Measurements from ENCODE around the gene ALDH18A1. TPM values are rescaled to one million over a fixed set of nuclear protein-coding genes. Genes with fewer than 3 reads are reported as not detected.

Gene ALDH18A1
- total RNA-seq, 1 donor from 2014 or later, result 172 TPM

DNA sequence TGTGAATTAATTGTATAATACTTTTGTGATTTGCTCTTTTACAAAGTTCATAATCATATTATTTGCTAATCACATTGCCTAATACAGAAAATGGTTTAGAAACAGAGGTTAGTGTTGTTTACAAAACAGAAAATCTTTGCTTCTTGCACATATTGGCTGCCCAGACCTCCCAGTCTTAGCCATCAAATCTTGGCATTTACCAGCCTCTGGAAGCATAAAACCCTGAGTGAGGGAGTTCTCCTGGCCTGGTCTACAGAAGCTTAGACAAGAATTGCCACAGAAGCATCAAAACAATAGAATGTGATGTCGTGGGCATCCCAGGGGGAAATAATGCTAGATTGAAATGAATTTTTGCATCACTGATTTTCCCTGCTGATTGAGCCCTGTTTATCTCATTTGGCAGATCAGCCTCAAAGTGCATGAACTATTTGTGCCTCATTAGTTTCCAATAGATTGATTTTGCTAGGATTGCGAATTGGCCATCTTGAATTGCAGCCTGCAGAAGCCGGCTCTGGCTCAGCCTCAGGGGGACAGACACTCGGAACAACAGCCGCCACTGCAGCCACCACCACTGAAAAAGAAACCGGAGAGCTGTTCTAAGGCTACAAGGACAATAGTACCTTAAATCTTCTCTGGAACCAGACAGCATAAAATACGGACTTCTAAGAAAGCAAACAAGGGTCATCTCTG is 84.2 kb downstream of the ALDH18A1 start:
- Mint-ChIP-seq H3K4me1 (peaks cover 9% of the 10 kb centered on the region), H3K4me3 (peak overlapping the region; percentile 16), H3K27ac (ENCODE audit: unreplicated experiment) (peak overlapping the region; percentile 20), H3K9me3 (no peaks in the 10 kb centered on the region), H3K36me3 (ENCODE audit: low read depth) (no peaks in the 10 kb centered on the region), H3K27me3 (ENCODE audit: low read depth) (no peaks in the 10 kb centered on the region)
- TF ChIP-seq CTCF (conservative IDR thresholded peaks at IDR 0.05), result no peak
- no peak for DNase-seq (ENCODE audit: low read depth, low spot score)

DNA sequence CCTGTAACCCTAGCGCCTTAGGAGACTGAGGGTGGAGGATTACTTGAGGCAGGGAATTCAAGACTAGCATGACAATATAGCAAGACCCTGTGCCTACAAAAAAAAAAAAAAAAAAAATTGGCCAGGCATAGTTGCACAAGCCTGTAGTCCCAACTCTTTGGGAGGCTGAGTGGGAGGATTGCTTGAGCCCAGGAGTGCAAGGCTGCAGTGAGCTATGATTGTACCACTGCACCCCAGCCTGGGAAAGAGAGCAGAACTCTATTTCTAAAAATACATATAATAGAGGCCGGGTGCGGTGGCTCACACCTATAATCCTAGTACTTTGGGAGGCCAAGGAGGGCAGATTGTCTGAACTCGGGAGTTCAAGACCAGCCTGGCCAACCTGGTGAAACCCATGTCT is 85.1 kb downstream of the ALDH18A1 start:
- no peak overlapping the region for H3K4me3 Mint-ChIP-seq
- H3K36me3 Mint-ChIP-seq (ENCODE audit: low read depth), result no peaks in the 10 kb centered on the region
- peaks cover 9% of the 10 kb centered on the region for H3K4me1 Mint-ChIP-seq
- no peaks in the 10 kb centered on the region for H3K27me3 Mint-ChIP-seq (ENCODE audit: low read depth)
- no peaks in the 10 kb centered on the region for H3K9me3 Mint-ChIP-seq
- no peak overlapping the region for H3K27ac Mint-ChIP-seq (ENCODE audit: unreplicated experiment)
- no peak for DNase-seq (ENCODE audit: low read depth, low spot score)
- no peak for TF ChIP-seq CTCF (conservative IDR thresholded peaks at IDR 0.05)

GRCh38 chr10:95569368-95569767 is 87.1 kb downstream of the ALDH18A1 start:
- no peaks in the 10 kb centered on the region for H3K27me3 Mint-ChIP-seq (ENCODE audit: low read depth)
- DNase-seq (ENCODE audit: low read depth, low spot score), result no peak
- no peak for TF ChIP-seq CTCF (conservative IDR thresholded peaks at IDR 0.05)
- H3K36me3 Mint-ChIP-seq (ENCODE audit: low read depth), result no peaks in the 10 kb centered on the region
- H3K9me3 Mint-ChIP-seq, result no peaks in the 10 kb centered on the region
- no peak overlapping the region for H3K27ac Mint-ChIP-seq (ENCODE audit: unreplicated experiment)
- peaks cover 21% of the 10 kb centered on the region for H3K4me1 Mint-ChIP-seq
- no peak overlapping the region for H3K4me3 Mint-ChIP-seq

DNA sequence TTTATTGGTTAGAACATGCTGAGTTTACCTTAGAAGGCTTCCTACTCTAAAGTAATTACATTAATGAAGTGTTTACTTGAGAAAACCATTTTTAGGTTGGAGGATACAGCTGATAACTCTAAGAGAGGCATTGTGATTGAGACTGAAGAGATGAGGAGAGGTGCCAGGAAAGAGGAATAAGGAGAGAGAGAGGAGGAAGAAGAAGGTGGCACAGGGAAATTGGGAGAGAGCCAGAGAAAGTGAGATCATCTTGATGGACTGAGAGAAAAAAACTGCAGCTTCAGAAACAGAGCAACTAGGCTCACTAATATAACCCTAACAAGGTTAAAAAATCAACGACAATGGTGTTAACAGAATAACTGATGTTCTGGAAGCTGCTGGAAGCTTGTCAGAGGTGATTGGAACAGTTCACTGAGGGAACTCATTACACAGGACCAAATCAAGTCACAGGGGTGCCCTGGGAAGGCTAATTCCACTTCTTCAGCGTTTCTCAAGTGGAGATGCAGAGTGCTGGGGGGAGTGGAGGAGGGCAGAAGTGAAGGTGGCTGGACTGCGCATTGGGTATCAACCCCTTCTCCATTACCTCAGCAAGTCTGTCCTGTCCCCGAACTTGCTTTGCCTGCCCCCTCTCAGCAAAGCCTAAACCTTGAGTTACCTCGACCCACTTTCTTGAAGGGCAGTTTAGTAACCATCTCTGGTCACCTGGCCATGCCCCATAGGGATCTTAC is 88.4 kb downstream of the ALDH18A1 start:
- H3K4me3 Mint-ChIP-seq, result no peak overlapping the region
- no peaks in the 10 kb centered on the region for H3K36me3 Mint-ChIP-seq (ENCODE audit: low read depth)
- TF ChIP-seq CTCF (conservative IDR thresholded peaks at IDR 0.05), result no peak
- DNase-seq (ENCODE audit: low read depth, low spot score), result no peak
- H3K9me3 Mint-ChIP-seq, result no peaks in the 10 kb centered on the region
- peaks cover 21% of the 10 kb centered on the region for H3K4me1 Mint-ChIP-seq
- H3K27me3 Mint-ChIP-seq (ENCODE audit: low read depth), result no peaks in the 10 kb centered on the region
- H3K27ac Mint-ChIP-seq (ENCODE audit: unreplicated experiment), result no peak overlapping the region

- no peaks in the 10 kb centered on the region for H3K9me3 Mint-ChIP-seq
- no peaks in the 10 kb centered on the region for H3K27me3 Mint-ChIP-seq (ENCODE audit: low read depth)
- H3K27ac Mint-ChIP-seq (ENCODE audit: unreplicated experiment), result no peak overlapping the region
- no peak for DNase-seq (ENCODE audit: low read depth, low spot score)
- H3K36me3 Mint-ChIP-seq (ENCODE audit: low read depth), result no peaks in the 10 kb centered on the region
- TF ChIP-seq CTCF (conservative IDR thresholded peaks at IDR 0.05), result no peak
- peaks cover 11% of the 10 kb centered on the region for H3K4me1 Mint-ChIP-seq
- H3K4me3 Mint-ChIP-seq, result no peak overlapping the region
Observed at GRCh38 chr10:95566136-95566535, 90.4 kb downstream of the ALDH18A1 start.
